ENCODE measurements around the gene SULT1C2.

Gene SULT1C2

DNA sequence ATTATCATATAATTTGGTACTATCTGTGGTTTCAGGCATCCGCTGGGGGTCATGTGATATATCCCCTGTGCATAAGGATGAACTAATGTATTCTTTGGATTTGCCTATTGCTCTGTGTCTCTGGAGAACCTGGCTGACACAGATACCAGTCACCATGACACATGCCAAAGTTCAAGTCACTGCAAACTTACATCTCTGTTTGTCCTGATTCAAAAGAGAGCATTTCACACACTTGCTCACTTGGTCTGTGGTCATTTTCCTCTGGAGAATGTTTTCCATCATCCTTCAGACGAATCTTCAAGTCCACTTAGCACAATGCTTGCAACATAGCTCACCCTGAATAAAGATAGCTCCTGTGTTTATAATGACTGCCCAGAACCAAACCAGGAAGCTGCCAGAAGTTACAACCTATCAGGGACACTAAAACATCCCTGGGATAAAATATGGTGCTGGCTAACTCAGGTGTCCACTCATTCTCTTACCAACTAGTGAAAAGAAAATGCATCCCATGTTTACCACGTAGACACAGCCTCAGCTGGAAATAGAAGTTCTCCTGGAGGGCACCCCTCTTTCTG lies 30.9 kb upstream of the SULT1C2 start:
- DNase-seq (ENCODE audit: low read depth) = peak; percentile 64
- H3K4me3 ChIP-seq (ENCODE audit: low read length) = no peak overlapping the region
- TF ChIP-seq, protein P1, sequence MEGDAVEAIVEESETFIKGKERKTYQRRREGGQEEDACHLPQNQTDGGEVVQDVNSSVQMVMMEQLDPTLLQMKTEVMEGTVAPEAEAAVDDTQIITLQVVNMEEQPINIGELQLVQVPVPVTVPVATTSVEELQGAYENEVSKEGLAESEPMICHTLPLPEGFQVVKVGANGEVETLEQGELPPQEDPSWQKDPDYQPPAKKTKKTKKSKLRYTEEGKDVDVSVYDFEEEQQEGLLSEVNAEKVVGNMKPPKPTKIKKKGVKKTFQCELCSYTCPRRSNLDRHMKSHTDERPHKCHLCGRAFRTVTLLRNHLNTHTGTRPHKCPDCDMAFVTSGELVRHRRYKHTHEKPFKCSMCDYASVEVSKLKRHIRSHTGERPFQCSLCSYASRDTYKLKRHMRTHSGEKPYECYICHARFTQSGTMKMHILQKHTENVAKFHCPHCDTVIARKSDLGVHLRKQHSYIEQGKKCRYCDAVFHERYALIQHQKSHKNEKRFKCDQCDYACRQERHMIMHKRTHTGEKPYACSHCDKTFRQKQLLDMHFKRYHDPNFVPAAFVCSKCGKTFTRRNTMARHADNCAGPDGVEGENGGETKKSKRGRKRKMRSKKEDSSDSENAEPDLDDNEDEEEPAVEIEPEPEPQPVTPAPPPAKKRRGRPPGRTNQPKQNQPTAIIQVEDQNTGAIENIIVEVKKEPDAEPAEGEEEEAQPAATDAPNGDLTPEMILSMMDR (IDR thresholded peaks at IDR 0.05; ENCODE audit: insufficient read depth, low read depth, low read length, missing control alignments) = no peak

DNA sequence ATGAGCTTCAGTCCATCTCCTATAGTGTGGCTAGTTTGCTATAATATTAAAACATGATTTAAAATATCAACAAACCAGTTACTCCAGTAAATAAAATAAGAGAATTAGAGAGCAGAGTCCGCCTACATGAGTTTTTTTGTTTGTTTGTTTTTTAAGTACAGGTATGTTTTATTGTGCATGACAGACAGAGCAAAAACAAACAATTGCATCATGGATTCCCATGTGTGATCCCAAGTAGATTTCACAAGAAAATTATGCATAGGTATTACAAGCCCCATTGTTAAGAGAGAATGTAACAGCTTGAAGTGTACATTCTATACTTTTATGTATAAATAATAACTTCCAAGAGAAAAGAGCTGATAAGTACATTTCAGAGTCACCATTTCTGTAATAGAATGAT lies 27.9 kb upstream of the SULT1C2 start:
- DNase-seq (ENCODE audit: low read depth) = peak; percentile 45
- no peak overlapping the region for H3K4me3 ChIP-seq (ENCODE audit: low read length)
- TF ChIP-seq, protein P1 (IDR thresholded peaks at IDR 0.05; ENCODE audit: insufficient read depth, low read depth, low read length, missing control alignments) = no peak

DNA sequence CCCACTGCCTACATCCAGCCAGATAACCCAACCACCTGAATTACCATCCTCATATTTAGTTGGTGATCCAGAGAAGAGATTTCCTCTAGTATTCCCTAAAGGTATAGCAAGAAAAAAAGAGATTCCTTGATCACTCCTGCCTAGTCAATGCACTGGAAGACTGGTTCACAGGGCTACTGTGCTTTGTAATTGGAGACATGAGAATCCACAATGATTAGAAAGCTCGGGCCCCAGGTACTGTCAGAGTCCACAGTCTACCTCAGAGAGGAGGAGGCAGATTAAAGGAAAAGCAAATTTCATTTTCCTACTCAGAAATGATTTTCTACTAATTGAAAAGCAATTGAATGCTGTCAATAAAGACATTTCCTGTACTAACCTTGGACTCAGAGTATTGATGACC lies 26.7 kb upstream of the SULT1C2 start:
- no peak for DNase-seq (ENCODE audit: low read depth)
- TF ChIP-seq, protein P1 (IDR thresholded peaks at IDR 0.05; ENCODE audit: insufficient read depth, low read depth, low read length, missing control alignments) = no peak
- H3K4me3 ChIP-seq (ENCODE audit: low read length) = no peak overlapping the region

DNA sequence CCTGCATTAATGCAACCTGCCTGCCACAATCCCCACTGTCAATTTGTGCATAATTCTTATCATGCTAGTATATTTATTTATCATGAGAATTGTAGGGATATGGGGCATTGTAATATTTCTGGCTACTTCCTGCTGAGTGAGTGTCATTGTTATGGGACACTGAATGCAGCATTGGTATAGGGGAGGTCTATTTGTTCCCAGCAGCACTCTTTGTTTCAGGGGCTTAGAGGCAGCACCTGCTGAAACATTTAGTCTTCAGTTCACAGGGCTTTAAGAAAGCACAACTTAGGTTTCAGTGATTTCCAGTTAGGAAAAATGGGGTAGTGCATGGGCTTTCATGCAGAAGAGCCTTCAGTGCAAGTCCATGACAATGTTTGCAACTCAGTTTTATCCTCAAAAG lies 25.3 kb upstream of the SULT1C2 start:
- DNase-seq (ENCODE audit: low read depth) = no peak
- no peak overlapping the region for H3K4me3 ChIP-seq (ENCODE audit: low read length)
- TF ChIP-seq, protein P1 (IDR thresholded peaks at IDR 0.05; ENCODE audit: insufficient read depth, low read depth, low read length, missing control alignments) = no peak

DNA sequence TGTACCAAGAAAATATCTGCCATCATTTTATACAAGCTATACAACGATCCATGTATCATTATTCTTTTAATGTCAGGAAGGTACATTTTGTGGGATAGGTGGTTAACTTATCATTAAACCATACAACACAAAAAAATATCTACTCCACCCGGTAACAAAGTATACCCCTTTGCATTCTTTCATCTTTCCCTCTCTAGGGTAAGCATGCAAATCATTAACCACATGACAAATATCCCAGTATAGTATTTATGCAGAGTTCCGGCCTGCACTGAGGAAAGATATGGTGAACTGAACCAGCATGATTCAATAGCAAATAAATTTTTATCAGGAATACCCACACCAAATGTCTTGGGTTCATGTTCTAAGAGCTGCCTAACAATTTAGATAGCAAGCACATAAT lies 22.5 kb upstream of the SULT1C2 start:
- TF ChIP-seq, protein P1 (IDR thresholded peaks at IDR 0.05; ENCODE audit: insufficient read depth, low read depth, low read length, missing control alignments) = no peak
- no peak overlapping the region for H3K4me3 ChIP-seq (ENCODE audit: low read length)
- no peak for DNase-seq (ENCODE audit: low read depth)

DNA sequence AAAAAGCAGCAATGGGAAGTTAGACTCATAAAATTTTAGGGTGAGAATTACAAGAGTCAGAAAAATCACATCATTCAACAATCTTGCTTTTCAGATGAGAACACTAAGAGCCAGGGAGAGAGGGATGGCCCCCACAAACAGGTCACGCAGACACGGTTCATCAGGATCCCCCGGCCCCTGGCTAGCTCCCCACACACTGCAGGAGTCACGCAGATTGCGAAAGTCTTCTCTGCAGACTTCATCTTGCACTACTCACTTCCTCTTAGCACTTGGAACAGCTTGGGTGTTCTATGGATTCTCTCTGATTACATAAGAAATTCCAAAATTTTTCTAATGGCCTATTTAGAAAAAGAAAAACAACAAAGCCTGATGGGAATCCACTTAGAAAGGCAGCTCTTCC lies 21.6 kb upstream of the SULT1C2 start:
- TF ChIP-seq, protein P1 (IDR thresholded peaks at IDR 0.05; ENCODE audit: insufficient read depth, low read depth, low read length, missing control alignments) = no peak
- H3K4me3 ChIP-seq (ENCODE audit: low read length) = no peak overlapping the region
- DNase-seq (ENCODE audit: low read depth) = peak; percentile 53

DNA sequence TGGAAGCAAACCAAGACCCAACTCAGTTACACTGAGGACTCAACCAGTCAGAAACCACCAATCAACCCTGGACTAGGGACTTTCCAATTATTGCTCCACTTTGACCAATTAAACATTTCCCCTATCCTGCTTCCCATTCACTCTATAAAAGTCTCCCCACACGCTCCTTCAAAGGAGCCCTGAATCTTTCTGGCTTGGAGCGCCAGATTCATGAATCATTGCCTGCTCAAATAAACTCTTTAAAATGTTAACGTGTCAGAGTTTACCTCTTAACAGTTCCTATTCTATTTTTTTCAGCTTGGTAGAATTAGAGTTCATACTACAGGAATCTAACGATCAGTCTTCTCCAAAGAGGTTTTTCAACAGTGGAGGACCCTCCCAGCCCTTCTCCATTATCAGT lies 20.7 kb upstream of the SULT1C2 start:
- TF ChIP-seq, protein P1 (IDR thresholded peaks at IDR 0.05; ENCODE audit: insufficient read depth, low read depth, low read length, missing control alignments) = no peak
- no peak overlapping the region for H3K4me3 ChIP-seq (ENCODE audit: low read length)
- peak; percentile 91 for DNase-seq (ENCODE audit: low read depth)
